HTERT RPE-1 (cell line): ENCODE data around the gene ANKRD6.

ENCODE experiments used
- in situ Hi-C: fragments of 300-500 bp; cut with MboI; formaldehyde crosslinking; loops from 4 replicates; pipeline ENCODE4 v1.14.3; 2020; ENCODE audit warnings: low sequenced_read_pairs

Gene ANKRD6

GRCh38 chr6:89681983-89682564, 249.1 kb downstream of the ANKRD6 start:
- in situ Hi-C loops = no loop called here

GRCh38 chr6:89682991-89683390, 250.0 kb downstream of the ANKRD6 start:
- in situ Hi-C loops = no loop called here
